ENCODE measurements around the gene TBC1D14.
"Not testable (repeated sequence)": the region's sequence is repeated elsewhere in the genome, so short reads cannot be mapped to it uniquely, and the experiment has no call there.

- TF ChIP-seq POLR2A, USF2 (IDR thresholded peaks at IDR 0.05; ENCODE audit: low read depth, low read length): not testable (repeated sequence)
Observed at GRCh38 chr4:6977846-6978245, 68.2 kb downstream of the TBC1D14 start.
